GM21381 (cell line): Measurements from ENCODE around the gene PDXDC1.
"Not testable (repeated sequence)": the region's sequence is repeated elsewhere in the genome, so short reads cannot be mapped to it uniquely, and the experiment has no call there.

ENCODE experiments used
- ATAC-seq: cut with Tn5 transposase; IDR thresholded peaks from one replicate; pipeline ENCODE4 v1.9.1; 2021; ENCODE audit warnings: mild to moderate bottlenecking, moderate library complexity; ENCODE audit not compliant: unreplicated experiment

The PDXDC1 gene

DNA sequence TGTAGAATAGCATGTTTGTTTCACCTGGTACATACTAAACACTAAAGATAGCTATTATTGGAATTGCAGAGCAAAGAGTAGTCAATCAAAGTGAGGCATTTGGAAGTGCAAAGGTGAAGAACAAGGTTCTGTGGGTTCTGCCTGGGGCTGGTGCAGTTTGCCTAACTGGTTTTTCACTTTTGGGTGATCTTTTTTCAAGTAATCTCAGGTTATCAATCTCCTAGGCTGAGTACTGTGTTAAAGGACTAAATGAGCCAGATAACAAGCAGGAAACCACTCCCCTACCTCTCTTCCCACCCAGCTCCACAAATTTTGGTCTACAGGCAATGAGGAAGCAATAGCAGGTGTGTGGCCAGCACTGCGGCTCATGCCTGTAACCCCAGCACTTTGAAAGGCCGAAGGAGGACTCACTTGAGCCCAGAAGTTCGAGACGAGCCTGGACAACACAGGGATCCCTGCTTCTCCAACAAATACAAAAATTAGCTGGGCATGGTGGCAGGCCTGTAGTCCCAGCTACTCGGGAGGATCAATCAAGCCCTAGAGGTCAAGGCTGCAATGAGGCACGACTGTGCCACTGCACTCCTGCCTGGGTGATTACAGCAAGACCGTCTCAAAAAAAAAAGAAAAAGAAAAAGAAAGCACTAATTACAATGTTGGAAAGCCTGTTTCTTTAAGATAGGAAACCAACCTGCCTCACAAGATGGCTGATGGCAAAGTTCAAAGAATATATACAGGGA lies 83.0 kb downstream of the PDXDC1 start:
- ATAC-seq: no peak

DNA sequence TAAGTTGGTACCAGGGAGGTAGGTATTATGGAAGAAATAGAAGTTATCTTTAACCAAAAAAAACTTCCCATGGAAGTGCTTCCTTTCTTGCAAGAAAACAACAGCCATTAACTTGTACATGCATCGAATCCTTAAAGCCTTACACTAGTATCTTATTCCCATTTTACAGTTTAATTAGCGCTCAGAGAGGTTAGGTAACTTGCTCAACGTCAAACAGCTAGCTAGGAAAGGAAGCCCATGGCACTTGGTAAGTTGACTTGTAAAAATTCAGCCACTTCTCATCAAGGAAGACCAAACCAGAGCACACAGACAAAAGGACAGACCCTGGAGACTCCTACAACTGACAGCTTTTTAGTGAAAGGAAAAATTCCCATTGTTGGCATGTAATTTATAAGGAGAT lies 84.5 kb downstream of the PDXDC1 start:
- no peak for ATAC-seq

DNA sequence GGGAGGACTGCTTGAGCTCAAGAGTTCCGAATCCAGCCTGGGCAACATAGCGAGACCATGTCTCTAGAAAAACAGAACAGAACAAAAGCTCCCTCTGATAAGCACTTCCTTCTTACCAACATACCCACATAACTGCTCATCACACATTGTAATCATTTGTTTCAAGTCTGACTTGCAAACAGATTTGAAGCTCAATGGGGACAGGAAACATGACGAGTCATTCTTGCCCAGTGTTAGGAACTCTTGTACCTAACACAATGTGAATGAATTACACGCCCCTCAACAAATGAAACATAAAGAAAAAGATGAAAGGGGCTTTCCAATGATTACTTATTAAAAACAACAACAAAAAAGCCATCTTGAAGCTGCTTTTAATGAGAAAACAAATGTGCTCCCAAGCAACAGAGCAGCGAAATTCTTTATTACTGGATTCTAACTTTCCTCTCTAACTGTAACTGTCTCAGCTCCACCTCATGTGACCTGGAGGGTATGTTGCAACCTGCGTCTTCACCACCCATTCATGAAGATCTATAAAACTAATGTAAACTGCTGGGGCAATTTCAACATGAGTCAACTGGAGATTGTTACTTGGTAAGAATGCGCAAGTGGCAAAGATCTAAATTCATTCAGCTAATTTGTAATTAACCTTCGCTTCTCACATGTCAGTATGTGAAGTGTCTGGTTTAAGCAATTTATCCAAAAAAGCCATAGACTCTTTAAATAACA lies 87.4 kb downstream of the PDXDC1 start:
- ATAC-seq: not testable (repeated sequence)

DNA sequence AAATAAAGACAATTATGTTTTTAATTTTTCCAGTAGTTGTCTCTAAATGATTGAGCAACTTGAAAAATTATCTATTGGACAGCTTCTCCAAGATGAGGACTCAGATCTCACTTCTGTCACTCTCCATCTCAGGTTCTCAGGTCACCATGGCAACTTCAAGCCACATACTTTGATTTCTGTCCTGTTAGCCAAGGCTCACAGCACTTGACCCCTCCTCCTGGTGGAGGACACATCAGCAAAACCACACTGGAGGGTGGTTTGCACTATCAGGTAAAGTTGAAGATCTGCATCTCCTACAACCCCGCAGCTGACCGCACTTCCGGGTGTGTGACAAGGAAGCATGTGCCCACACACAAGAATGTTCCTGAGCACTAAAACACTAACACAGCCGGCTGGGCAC lies 91.1 kb downstream of the PDXDC1 start:
- ATAC-seq: not testable (repeated sequence)

DNA sequence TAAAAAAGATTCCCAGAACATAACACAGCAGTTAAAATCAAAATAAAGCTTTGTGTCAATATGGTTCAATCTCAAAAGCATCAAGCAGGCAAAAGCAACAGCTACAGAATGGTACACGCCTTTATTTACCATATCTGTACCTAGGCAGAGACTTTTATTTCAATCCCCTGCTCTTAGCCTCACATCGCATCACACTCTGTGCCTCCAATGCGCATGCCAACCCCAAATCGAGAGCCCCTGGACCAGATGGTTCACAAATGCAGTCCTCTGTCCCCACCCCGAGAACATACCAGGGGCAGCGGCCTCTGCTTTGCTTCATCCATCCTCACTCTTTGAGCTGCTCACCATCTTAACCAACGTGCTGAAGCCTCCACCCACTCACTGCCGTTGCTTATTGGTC lies 91.9 kb downstream of the PDXDC1 start:
- ATAC-seq: not testable (repeated sequence)

DNA sequence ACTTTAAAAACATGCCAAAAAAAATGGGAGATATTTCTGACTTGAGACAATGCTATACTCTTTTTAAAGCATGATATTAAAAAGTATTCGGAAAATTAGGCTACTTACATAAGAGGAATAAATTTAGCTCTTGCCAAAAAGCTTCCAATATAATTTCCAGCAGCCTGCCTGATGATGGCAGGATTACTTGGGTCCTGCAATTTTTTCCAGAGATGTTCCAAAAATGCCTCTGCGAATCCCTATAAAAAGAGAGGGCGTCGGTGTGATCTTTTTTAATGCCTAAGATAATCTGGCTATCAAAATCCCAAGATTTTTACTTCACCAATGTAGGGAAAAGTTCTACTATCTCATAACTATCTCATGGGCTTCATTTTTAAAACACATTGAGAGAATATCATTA lies 96.2 kb downstream of the PDXDC1 start:
- not testable (repeated sequence) for ATAC-seq

DNA sequence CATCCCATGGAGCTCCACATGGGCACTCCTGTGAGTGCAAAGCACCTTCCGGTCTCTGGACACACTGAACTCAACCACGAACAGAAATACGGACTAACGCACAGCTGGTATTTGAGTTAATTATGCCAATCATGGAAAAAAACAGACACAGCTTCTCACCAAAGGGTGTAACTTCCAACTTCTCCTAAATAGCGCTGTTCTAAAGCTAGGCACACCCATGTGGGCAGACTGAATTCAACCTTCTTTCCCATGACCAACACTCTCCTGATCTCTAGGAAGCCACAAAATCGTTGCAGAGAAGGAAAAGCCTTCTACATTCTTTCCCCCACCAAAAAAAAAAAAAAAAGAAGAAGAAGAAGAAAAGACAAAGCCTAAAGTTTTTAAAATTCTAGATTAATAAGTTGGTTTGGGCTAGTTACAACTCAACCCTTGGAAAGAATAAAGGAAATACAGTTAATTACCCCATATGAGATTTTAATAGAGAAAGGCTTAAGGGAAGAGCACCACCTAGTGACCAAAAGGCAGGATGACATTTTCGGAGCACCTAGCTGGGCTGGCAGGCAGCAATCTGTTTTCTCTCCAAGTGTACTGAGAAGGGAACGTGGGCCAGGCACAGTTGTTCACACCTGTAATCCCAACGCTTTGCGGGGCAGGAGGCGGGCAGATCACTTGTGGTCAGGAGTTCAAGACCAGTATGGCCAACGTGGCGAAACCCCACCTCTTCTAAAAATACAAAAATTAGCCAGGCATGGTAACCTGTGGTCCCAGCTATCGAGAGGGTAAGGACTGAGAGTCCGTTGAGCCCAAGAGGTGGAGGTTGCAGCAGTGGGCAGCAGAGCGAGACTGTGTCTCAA lies 97.3 kb downstream of the PDXDC1 start:
- ATAC-seq: not testable (repeated sequence)

DNA sequence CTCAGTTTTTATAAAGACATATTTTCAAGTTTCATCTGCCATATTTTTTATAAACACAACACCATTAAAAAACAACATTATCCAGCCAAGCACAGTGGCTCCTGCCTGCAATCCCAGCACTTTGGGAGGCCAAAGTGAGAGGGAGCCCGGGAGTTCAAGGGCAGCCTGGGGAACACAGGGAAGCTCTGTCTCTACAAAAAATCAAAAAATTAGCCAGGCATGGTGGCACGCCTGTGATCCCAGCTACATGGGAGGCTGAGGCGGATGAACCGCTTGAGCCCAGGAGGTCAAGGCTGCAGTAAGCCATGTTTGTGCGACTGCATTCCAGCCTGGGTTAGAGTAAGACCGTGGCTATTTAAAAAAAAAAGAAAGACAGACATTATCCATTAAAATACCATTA lies 98.3 kb downstream of the PDXDC1 start:
- no peak for ATAC-seq

DNA sequence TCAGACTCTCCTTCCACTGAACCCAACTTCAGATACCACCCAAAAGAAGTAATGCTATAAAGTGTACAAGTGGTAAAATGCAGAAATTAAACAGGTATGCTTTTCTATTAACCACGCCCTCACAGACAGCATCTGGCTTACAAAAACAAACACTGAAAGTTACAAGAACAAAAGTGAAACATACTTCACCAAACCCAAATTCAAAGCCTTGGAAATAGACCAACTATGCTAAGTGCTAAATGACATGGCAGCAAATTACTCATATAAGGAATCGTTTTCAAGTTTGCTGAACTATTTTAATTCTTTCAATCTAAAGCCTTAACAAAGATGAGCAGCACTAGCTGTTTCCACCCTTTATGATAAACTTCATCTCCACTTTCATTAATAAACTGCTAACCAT lies 101.3 kb downstream of the PDXDC1 start:
- not testable (repeated sequence) for ATAC-seq

DNA sequence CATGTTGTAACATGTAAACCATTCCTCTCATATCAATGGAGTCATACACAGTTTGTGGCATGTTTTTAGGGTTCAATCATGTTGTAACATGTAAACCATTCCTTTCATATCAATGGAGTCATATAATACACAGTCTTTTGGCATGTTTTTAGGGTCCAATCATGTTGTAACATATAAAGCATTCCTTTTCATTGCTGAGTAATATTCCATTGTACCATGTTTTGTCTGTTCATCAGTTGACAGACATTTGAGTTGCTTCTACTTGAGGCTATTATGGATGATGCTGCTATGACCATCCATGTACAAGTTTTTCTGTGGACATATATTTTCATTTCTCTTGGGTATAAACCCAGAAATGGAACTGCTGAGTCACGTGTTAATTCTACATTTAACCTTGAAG lies 106.1 kb downstream of the PDXDC1 start:
- ATAC-seq: not testable (repeated sequence)

DNA sequence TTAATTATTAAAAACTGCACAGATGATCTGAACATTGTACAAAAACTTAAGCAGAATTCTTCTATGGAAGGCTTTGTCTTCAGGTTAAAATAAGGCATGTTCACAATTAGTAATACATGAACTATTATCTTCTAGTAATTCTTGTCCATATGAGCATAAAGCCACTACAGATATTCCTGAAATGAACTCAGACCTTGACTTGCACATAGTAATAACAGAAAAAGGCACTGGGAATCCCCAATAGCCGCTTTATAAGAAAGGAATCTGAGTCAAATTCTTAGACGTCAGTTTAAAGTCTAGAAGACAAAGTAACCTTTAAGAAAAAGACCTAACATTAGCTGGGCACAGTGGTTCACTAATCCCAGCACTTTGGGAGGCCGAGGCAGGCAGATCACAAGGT lies 108.0 kb downstream of the PDXDC1 start:
- not testable (repeated sequence) for ATAC-seq

DNA sequence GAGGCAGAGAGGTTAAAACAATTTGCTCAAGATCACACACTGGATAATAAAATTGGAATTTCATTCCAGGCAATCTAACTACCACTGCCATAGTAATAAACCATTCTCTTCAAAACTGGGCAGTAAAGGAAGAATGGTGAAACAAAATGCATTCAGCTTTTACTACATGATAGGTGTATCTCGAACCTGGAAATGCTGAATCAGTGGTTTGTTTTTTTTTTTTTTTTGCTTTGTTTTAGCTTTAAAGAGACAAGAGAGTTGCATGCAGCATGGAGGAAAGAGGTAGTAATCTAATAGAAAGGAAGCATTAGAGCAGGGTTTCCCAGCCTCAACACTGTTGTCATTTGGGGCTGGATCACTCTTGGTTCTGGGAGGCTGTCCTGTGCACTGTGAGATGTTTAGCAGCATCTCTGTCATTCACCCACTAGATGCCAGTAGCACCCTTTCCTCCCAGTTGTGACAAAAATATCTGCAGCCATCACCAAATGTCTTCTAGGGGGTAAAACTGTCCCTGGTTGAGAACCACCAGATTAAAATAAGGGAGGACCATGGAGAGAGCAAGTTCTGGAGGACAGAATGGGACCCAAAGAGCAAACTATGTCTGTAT lies 115.9 kb downstream of the PDXDC1 start:
- not testable (repeated sequence) for ATAC-seq

DNA sequence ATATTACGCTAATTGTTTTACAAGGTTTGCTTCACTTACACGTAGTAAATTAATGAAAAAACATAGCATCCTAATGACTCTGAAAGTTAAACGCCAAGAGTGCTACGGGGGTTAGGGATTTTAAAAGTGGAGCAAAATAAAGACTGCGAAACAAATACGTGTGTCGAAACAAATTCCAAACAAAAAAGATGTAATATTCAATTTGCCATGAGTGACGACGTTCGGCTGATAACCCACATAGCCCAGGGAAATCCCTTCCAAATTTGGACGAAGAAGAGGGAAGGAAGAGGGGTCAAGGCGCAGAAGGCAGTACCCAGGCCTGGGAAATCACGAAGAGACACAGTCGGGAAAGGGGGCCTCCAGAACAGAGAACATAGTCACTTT lies 118.7 kb downstream of the PDXDC1 start:
- ATAC-seq: not testable (repeated sequence)

DNA sequence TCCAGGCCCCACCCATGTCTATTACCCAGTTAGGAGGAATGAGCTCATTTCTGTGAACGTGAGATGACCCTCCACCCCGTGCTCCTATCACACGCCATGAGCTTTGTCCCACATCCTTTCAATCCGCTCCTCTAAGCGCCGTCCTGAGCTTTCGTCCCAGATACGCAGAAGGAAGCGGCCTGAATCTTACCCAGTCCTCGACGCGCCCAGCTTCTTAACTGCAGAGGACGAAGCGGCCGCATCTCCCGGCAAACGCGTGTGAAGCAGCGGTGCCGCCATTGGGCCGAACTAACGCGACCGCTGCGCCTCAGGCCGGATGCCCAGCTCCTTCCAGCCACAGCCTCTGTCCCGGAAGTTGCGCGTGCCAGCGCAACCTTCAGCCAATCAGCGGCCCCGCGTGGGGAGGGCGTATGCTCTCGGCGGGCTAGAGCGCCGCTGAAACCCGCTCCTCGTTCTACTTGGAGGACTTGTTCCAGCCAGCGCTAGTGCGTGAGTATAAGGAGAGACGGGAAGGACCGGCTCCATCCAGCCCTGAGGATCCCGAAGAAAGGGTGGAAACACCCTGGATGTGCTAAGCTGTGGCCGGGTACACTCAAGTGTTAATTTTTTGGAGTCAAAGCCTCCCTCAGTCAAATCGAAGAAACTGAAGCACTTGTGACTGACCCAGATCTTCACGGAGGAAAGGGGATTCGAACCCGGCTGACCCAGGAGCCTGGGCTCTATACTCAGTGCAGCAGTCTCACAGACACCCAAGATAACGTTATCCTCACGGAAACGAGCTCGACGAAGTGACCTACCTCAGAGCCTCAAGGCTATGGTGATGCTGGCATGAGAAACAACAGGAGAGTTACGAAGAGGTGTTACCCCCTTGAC lies 119.4 kb downstream of the PDXDC1 start, which contains the start of gene RRN3:
TSS of gene RRN3 (minus strand) at position 318 of the 873 bp plus-strand sequence. CDS start at position 279, 39 bp downstream.
- peak; percentile 99 for ATAC-seq

DNA sequence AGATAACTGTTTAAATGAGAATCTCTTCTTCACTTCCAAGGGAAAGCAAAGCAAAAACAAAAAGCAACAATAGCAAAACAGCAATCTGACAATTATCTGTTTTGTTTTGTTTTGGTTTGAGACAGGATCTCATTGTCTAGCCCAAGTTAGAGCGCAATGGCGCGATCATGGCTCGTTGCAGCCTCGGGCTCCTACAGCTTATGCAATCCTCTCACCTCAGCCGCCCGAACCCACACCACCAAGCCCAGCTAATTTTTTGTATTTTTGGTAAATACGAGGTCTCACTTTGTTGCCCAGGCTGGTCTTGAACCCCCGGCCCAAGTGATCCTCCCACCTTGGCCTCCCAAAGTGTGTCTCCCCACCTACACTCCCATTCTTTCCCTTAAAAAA lies 121.8 kb downstream of the PDXDC1 start:
- not testable (repeated sequence) for ATAC-seq

DNA sequence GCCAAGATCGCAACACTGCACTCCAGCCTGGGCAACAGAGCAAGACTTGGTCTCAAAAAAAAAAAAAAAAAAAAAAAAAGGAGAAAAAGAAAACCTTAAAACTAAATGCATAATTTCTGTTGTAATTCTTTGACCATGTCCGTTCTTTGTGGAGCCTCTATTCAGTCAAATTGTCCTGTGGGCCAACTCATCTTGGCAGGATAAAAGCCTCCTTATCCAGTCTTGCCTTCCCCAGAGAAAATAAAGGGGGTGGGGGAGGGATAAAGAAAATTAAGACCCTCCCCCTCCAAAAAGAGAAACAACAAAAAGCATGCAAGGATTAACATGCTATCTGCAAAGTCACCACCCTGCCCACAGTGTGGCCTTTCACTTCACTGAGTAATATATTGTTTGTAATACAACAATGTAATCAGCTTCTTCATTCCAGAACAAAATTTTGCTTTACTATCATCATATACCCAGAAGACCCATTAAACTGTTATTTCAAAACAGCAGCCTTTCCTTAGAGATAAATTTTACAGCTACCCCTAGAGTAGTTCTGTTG lies 124.6 kb downstream of the PDXDC1 start:
- ATAC-seq: not testable (repeated sequence)

DNA sequence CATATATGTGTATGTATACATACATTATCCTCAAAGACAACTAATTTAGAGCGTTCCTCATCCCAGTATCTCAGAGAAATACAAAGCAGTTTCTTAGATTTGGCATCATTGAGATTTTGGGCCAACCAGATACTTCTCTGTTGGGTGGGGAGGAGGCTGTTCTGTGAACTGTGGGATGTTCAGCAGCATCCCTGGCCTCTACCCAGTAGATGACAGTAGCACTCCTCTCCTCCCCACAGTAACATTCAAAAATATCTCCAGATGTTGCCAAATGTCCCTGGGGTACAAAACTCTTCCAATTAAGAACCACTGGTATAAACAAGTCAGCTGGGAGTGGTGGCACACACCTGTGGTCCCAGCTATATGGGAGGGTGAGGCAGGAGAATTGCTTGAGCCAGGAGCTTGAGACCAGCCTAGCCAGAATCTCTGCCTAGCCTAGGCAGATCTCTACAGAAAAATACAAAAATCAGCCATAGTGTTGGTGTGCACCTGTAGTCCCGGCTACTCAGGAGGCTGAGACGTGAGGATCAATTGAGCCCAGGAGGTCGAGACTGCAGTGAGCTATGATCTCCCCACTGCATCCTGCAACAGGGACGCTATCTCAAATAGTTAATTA lies 125.7 kb downstream of the PDXDC1 start:
- ATAC-seq: not testable (repeated sequence)

DNA sequence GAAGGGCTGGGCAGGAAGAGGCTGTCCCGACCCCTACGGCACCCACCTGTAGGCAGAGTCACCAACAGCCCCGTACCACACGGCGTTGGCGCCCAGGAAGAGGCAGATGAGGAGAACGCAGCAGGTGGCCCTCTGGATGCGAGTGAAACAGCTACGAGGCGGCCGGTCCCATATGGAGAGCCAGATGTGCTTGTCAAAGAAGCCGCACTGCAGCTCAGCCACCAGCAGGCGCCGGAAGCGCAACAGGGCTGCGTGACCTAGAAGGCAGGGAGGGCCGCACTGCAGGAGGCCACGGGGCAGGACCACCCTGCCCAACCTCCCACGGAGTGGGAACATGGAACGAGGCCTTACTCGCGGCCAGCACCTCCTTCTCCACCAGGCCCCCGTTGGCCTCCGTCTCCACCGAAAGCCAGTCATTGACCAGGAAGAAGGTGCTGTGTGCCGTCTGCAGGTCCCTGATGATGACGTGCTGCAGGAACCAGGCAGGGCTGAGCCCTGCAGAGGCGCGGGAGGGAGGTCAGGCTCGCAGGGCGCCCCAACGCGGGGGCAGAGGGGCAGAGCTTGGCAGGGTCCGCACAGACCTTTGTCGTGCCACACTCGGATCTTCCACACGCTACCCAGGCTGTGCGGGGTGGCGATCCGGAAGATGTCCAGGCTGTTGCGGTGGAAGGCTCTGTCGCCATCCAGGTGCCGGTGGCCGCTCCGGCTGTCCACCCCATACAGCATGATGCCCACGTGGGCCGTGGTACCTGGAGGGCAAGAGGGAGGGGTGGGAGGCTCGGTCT lies 153.0 kb downstream of the PDXDC1 start:
- not testable (repeated sequence) for ATAC-seq
